GM12878 (cell line): ENCODE measurements around the gene CIAO1. TPM values are rescaled to one million over a fixed set of nuclear protein-coding genes. Genes with fewer than 3 reads are reported as not detected.

Source experiments
- ATAC-seq: fragments of 200-7000 bp; cut with Tn5 transposase; 3 replicates; pipeline ENCODE4 v1.9.1; 2020; ENCODE audit warnings: mild to moderate bottlenecking, moderate library complexity
- BruUV-seq: library from RNA; stranded (reverse); fragments of 400-500 nt; replicated peaks from 2 replicates; lab custom pipeline; 2021; lab: Mats Ljungman, UMichigan
- CTCF ChIA-PET: fragments of 300-600 bp; sonication (Branson Sonifier 250); formaldehyde crosslinking; extraction: SDS; loops from one replicate; lab custom pipeline; 2021; ENCODE audit warnings: inconsistent platforms; lab: Yijun Ruan, JAX
- POLR2A ChIA-PET: fragments of 350-600 bp; formaldehyde crosslinking; extraction: SDS; loops from one replicate; lab custom pipeline; 2021; ENCODE audit warnings: inconsistent platforms; lab: Charles Lee
- RAD21 ChIA-PET: fragments of 300-600 bp; sonication (Branson Sonifier 250); formaldehyde crosslinking; loops from one replicate; lab custom pipeline; 2023; ENCODE audit warnings: antibody characterized with exemption; ENCODE audit not compliant: unreplicated experiment; lab: Charles Lee
- SMC1A ChIA-PET: fragments of 300-600 bp; sonication (Branson Sonifier 250); formaldehyde crosslinking; loops from one replicate; lab custom pipeline; 2023; ENCODE audit not compliant: unreplicated experiment, uncharacterized antibody; lab: Charles Lee
- DNase-seq: peaks from one replicate; pipeline ENCODE4 v3.0.0-alpha.2; 2011; ENCODE audit warnings: low read depth, low spot score
- FAIRE-seq: peaks from 3 replicates; lab custom pipeline; 2011; peaks lifted over from hg19 to GRCh38; lab: Jason Lieb, UNC
- H2AFZ ChIP-seq: 2 replicates; pipeline ENCODE4 v1.6.0; 2011; ENCODE audit warnings: low read depth, low read length, control low read depth; ENCODE audit not compliant: control insufficient read depth
- H3K27ac ChIP-seq: 2 replicates; pipeline ENCODE4 v1.5.1; 2011; ENCODE audit warnings: control low read depth; ENCODE audit not compliant: control insufficient read depth, insufficient read depth
- H3K27me3 ChIP-seq, 2 experiments: replicated peaks in 1 of 2; 2 replicates each; pipeline versions ENCODE4 v1.6.0 to v1.6.1; 2011; ENCODE audit warnings: low read length in 1 of 2; ENCODE audit not compliant: control insufficient read depth in 2 of 2, insufficient read depth in 2 of 2
- H3K36me3 ChIP-seq, 2 experiments: 2 replicates each; pipeline ENCODE4 v1.5.1; 2011; ENCODE audit warnings: low read length in 1 of 2; ENCODE audit not compliant: control insufficient read depth in 2 of 2, insufficient read depth in 2 of 2
- H3K4me1 ChIP-seq: 2 replicates; pipeline ENCODE4 v1.6.1; 2011; ENCODE audit warnings: mild to moderate bottlenecking, low read length, moderate library complexity, mixed read lengths; ENCODE audit not compliant: control insufficient read depth, insufficient read depth
- H3K4me2 ChIP-seq: 2 replicates; pipeline ENCODE4 v1.6.0; 2011; ENCODE audit warnings: control low read depth; ENCODE audit not compliant: control insufficient read depth, insufficient read depth
- H3K4me3 ChIP-seq: fragments of 200-600 bp; sonication (generic); 2 replicates; pipeline ENCODE4 v1.5.1; 2016
- H3K79me2 ChIP-seq: 2 replicates; pipeline ENCODE4 v1.6.0; 2011; ENCODE audit warnings: low read length; ENCODE audit not compliant: control insufficient read depth, insufficient read depth
- H3K9ac ChIP-seq: 2 replicates; pipeline ENCODE4 v1.8.0; 2011; ENCODE audit warnings: low read length, control low read depth, mixed read lengths; ENCODE audit not compliant: control insufficient read depth, insufficient read depth
- H3K9me3 ChIP-seq: replicated peaks from 3 replicates; pipeline ENCODE4 v1.5.1; 2011; ENCODE audit warnings: mild to moderate bottlenecking, low read length; ENCODE audit not compliant: control insufficient read depth, insufficient read depth
- H4K20me1 ChIP-seq: 2 replicates; pipeline ENCODE4 v1.6.0; 2011; ENCODE audit not compliant: control insufficient read depth, insufficient read depth
- BACH1 ChIP-seq: fragments of 450-650 bp; IDR thresholded peaks from 2 replicates; pipeline ENCODE4 v1.6.1; 2017; ENCODE audit warnings: mild to moderate bottlenecking, borderline replicate concordance
- CTCF ChIP-seq, 3 experiments: IDR thresholded peaks in 2 of 3; conservative IDR thresholded peaks in 1 of 3; 2 replicates each; pipeline ENCODE4 v1.5.1; 2011; ENCODE audit warnings: low read depth in 3 of 3, low read length in 3 of 3, mild to moderate bottlenecking in 3 of 3, control low read depth in 2 of 3, moderate library complexity in 2 of 3, inconsistent platforms in 1 of 3, mixed read lengths in 1 of 3; ENCODE audit not compliant: control insufficient read depth in 2 of 3, insufficient read depth in 1 of 3; ENCODE audit errors: extremely low read depth in 1 of 3
- FOS ChIP-seq: IDR thresholded peaks from 3 replicates; pipeline ENCODE4 v1.6.1; 2011; ENCODE audit warnings: borderline replicate concordance; ENCODE audit not compliant: insufficient read length; ENCODE audit errors: extremely low read depth
- IKZF1 ChIP-seq: fragments of 450-650 bp; conservative IDR thresholded peaks from 2 replicates; pipeline ENCODE4 v1.6.1; 2017; ENCODE audit warnings: antibody characterized with exemption, mild to moderate bottlenecking
- LARP7 ChIP-seq: fragments of 450-650 bp; IDR thresholded peaks from 2 replicates; pipeline ENCODE4 v1.6.1; 2017; ENCODE audit warnings: mild to moderate bottlenecking
- MEF2B ChIP-seq: fragments of 450-650 bp; IDR thresholded peaks from 2 replicates; pipeline ENCODE4 v1.6.1; 2018; ENCODE audit warnings: mild to moderate bottlenecking, moderate library complexity; ENCODE audit not compliant: partially characterized antibody, poor library complexity, severe bottlenecking
- MLLT1 ChIP-seq: fragments of 450-650 bp; IDR thresholded peaks from 2 replicates; pipeline ENCODE4 v1.6.1; 2016; ENCODE audit warnings: mild to moderate bottlenecking
- MXI1 ChIP-seq: fragments of 150-350 bp; IDR thresholded peaks from 2 replicates; pipeline ENCODE4 v1.6.1; 2011; ENCODE audit warnings: low read depth, mild to moderate bottlenecking, inconsistent platforms, low read length, improper control_type of control experiment
- NFIC ChIP-seq: IDR thresholded peaks from 2 replicates; pipeline ENCODE4 v1.6.1; 2012; ENCODE audit warnings: low read depth, mild to moderate bottlenecking, inconsistent platforms, low read length, moderate library complexity
- NR2F1 ChIP-seq: fragments of 450-650 bp; conservative IDR thresholded peaks from 2 replicates; pipeline ENCODE4 v1.6.1; 2017; ENCODE audit warnings: mild to moderate bottlenecking
- PKNOX1 ChIP-seq: fragments of 450-650 bp; IDR thresholded peaks from 2 replicates; pipeline ENCODE4 v1.6.1; 2016; ENCODE audit warnings: mild to moderate bottlenecking
- POLR2A ChIP-seq: IDR thresholded peaks from 2 replicates; pipeline ENCODE4 v1.6.1; 2011; ENCODE audit warnings: low read depth, mild to moderate bottlenecking, low read length
- RAD21 ChIP-seq: IDR thresholded peaks from 2 replicates; pipeline ENCODE4 v1.6.1; 2011; ENCODE audit warnings: mild to moderate bottlenecking, low read depth, low read length, moderate library complexity; ENCODE audit not compliant: insufficient read depth
- SIN3A ChIP-seq: IDR thresholded peaks from 2 replicates; pipeline ENCODE4 v1.6.1; 2012; ENCODE audit warnings: low read depth, low read length, improper control_type of control experiment
- SMARCA5 ChIP-seq: fragments of 450-650 bp; IDR thresholded peaks from 2 replicates; pipeline ENCODE4 v1.6.1; 2017; ENCODE audit warnings: mild to moderate bottlenecking
- SMC3 ChIP-seq: IDR thresholded peaks from 2 replicates; pipeline ENCODE4 v1.6.1; 2011; ENCODE audit warnings: low read length, improper control_type of control experiment, borderline replicate concordance
- YY1 ChIP-seq: IDR thresholded peaks from 2 replicates; pipeline ENCODE4 v1.6.1; 2011; ENCODE audit warnings: low read depth, mild to moderate bottlenecking, low read length
- WGBS: methylation state at CpG from one replicate; pipeline ENCODE4 v1.1.6; 2016; ENCODE audit warnings: low lambda C conversion rate; ENCODE audit not compliant: insufficient replicate concordance, insufficient coverage; ENCODE audit errors: missing lambda C conversion rate; 5-methylcytosine and 5-hydroxymethylcytosine counted together
- in situ Hi-C: fragments of 300-500 bp; cut with MboI; formaldehyde crosslinking; loops from 9 replicates; pipeline ENCODE4 v1.14.3; 2018; ENCODE audit warnings: mixed read lengths
- intact Hi-C: fragments of 100-400 bp; cut with micrococcal nuclease; formaldehyde crosslinking; loops from one replicate; pipeline ENCODE4 v1.14.2; 2022; ENCODE audit not compliant: unreplicated experiment
- polyA plus RNA-seq, 11 experiments: library from polyadenylated mRNA; depleted of rRNA in 4 of 11; unstranded in 6 of 11; stranded (reverse) in 5 of 11; fragments of >200 nt; fragmentation: Nextera tagmentation in 4 of 11; fragmentation: Illumina TruSeq in 1 of 11; extraction: Ambion mirVana in 4 of 11; extraction: Trizol in 1 of 11; gene quantifications; 1 replicate in 1 of 11; 2 replicates in 10 of 11; pipeline versions ENCODE4 v1.2.1 to v1.2.3, GENCODE V29; 2011 to 2016; ENCODE audit warnings: inconsistent platforms in 2 of 11, missing spikeins in 2 of 11, low read depth in 1 of 11
- total RNA-seq, 4 experiments: library from RNA; depleted of rRNA in 3 of 4; stranded (reverse); fragments of >200 nt in 3 of 4; fragmentation: Illumina TruSeq in 1 of 4; extraction: Trizol in 1 of 4; gene quantifications; 2 replicates each; pipeline versions ENCODE4 v1.2.1 to v1.2.3, GENCODE V29; 2013 to 2021

Gene CIAO1
- total and polyA plus RNA-seq, 10 of the 15 experiments (the other 5 are each of a cell fraction or from before 2014, with no cell fraction given) = 8.3 to 89.4 (median 63.4) TPM

GRCh38 chr2:96264656-96265348, 1.2 kb upstream of the CIAO1 start:
- H3K27ac ChIP-seq = peak overlapping the region; percentile 79
- intact Hi-C loops (loop anchor here (1.0 to 5.0 kb wide), 5 partner anchors 38 to 148 kb away; partner anchors contain the start of genes ADRA2B and ASTL), in situ Hi-C loops (loop anchor here (5.0 to 25.0 kb wide), 2 partner anchors 123 to 253 kb away; no protein-coding TSS in a partner anchor)
- peaks cover 6 to 24% of the 10 kb centered on the region in 2 experiments for H3K36me3 ChIP-seq
- BruUV-seq = no TSS peak
- peak overlapping the region; percentile 89 for H3K4me3 ChIP-seq
- ChIA-PET RAD21 (interaction anchor here (0.8 to 2.0 kb wide), 8 partner anchors 31 to 242 kb away, joined by 4 to 13 read pairs (median 6); partner anchors contain the start of genes ASTL and STARD7), CTCF (interaction anchor here (0.7 to 7.5 kb wide), 15 partner anchors 8 to 272 kb away, joined by 3 to 90 read pairs (median 4); partner anchors contain the start of gene STARD7), POLR2A (interaction anchor here (0.5 to 1.9 kb wide), 6 partner anchors 19 to 82 kb away, joined by 3 to 9 read pairs (median 5); partner anchors contain the start of gene STARD7), SMC1A (interaction anchor here (0.6 to 3.3 kb wide), 10 partner anchors 9 to 272 kb away, joined by 3 to 19 read pairs (median 3); no protein-coding TSS in a partner anchor)
- FAIRE-seq = peak; percentile 69
- no peak for DNase-seq
- no peaks in the 10 kb centered on the region for H3K27me3 ChIP-seq
- H3K4me1 ChIP-seq = peaks cover 28% of the 10 kb centered on the region
- no peaks in the 10 kb centered on the region for H3K9me3 ChIP-seq
- H3K79me2 ChIP-seq = peaks cover 63% of the 10 kb centered on the region
- H4K20me1 ChIP-seq = no peaks in the 10 kb centered on the region
- peak overlapping the region; percentile 86 for H3K4me2 ChIP-seq
- peak; percentile 40 for TF ChIP-seq SIN3A
- TF ChIP-seq MLLT1 = 0 out of 2 replicates have a peak, but pooled peaks have one; percentile 13
- TF ChIP-seq MXI1 = 0 out of 2 replicates have a peak, but pooled peaks have one; percentile 35
- TF ChIP-seq CTCF (IDR thresholded peaks at IDR 0.05 in 2 of 3, conservative IDR thresholded peaks at IDR 0.05 in 1 of 3; ENCODE audit: control insufficient read depth in 2 of 3, extremely low read depth in 1 of 3, insufficient read depth in 1 of 3, low read depth in 3 of 3, low read length in 3 of 3) = peak; percentile 42 to 50 (median 46); a peak in 5 of 6 replicates
- peak; percentile 67; the same call in 1 of the 2 replicates for TF ChIP-seq SMC3
- no peak for TF ChIP-seq NR2F1
- TF ChIP-seq POLR2A = peak; percentile 17; the same call in 1 of the 2 replicates
- no peak for TF ChIP-seq NFIC
- TF ChIP-seq MEF2B = peak; percentile 27
- TF ChIP-seq SMARCA5 = peak; percentile 16; the same call in 1 of the 2 replicates
- TF ChIP-seq PKNOX1 = peak; percentile 58; the same call in 1 of the 2 replicates
- TF ChIP-seq RAD21 = peak; percentile 45
- TF ChIP-seq LARP7 = peak; percentile 83
- peak; percentile 76 for TF ChIP-seq YY1
- TF ChIP-seq FOS = no peak
- TF ChIP-seq BACH1 = no peak
- TF ChIP-seq IKZF1 = peak; percentile 5; the same call in 1 of the 2 replicates
- peak overlapping the region; percentile 83 for H3K9ac ChIP-seq
- peak; percentile 36 for ATAC-seq
- no peak overlapping the region for H2AFZ ChIP-seq
- WGBS = 12% methylated on average over 33 of the region's 33 CpGs
